GM19468 (cell line): ENCODE data around the gene ENDOV.

ENCODE experiments used
- ATAC-seq: cut with Tn5 transposase; IDR thresholded peaks from one replicate; pipeline ENCODE4 v1.9.1; 2021; ENCODE audit warnings: mild to moderate bottlenecking, moderate library complexity, moderate number of reproducible peaks; ENCODE audit not compliant: unreplicated experiment; ENCODE audit errors: extremely low read depth

The ENDOV gene

DNA sequence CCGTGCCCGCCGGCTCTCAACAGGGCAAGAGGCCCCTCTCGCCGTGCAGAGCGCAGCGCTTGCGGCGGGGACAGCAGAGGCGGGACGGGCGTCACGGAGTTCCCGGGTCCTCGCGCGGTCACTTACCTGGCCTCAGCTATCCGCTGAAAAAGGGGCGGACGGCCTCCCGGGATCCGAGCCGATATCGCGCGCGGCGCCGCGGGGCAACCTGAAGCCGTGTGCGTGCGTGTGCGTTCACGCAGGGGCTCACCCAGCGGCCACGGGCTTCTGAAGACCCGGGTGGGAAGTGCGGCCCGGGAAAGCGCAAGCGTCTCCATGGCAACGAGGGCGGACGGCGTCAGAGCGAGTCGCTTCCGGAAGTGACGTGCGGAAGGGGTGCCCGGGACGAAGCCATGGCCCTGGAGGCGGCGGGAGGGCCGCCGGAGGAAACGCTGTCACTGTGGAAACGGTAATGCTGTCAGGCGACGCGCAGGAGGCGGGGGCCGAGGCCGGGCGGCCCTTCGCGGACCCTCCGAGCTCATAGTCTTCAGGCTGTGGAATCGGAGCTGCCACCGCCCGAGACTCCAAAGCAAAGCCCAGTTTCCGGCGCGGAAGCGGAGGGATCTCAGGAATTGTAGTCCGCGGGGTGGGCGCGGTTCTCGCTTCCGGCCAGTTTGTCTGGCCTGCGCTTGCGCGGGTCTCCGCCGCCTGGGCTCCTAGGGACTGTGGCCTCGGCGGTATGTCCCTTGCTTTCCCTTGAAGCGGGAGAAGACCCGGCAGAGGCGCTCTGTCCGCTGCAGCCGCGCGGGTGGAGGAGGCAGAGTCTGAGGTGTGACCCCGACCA is at the start of gene ENDOV:
ENDOV (plus strand) TSS at position 365 of the 823 bp plus-strand sequence; CDS start at position 393, 28 bp downstream.
- ATAC-seq, result peak; percentile 80

- ATAC-seq, result no peak
These were observed 49.0 kb upstream of the ENDOV start for GRCh38 chr17:80365983-80366382.

- ATAC-seq, result no peak
These were observed 47.5 kb upstream of the ENDOV start for GRCh38 chr17:80367503-80367902.

GRCh38 chr17:80371196-80371595 is 43.8 kb upstream of the ENDOV start:
- no peak for ATAC-seq

DNA sequence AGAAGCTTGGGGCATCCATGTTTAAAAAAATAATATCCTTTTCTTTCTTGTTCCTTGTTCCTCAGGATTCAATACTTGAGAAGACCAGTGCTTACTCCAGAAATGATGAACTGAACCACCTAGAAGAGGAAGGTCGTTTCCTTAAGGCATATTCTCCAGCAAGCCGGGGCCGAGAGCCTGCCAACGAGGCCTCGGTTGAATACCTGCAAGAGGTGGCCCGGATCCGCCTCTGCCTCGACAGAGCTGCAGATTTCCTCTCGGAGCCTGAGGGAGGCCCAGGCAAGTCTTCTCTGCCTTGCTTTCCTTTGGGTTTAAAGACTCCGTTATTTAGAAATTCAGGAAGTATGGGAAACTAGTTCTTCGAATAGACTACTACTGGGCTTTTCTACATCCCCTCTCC is 42.5 kb upstream of the ENDOV start:
- no peak for ATAC-seq

DNA sequence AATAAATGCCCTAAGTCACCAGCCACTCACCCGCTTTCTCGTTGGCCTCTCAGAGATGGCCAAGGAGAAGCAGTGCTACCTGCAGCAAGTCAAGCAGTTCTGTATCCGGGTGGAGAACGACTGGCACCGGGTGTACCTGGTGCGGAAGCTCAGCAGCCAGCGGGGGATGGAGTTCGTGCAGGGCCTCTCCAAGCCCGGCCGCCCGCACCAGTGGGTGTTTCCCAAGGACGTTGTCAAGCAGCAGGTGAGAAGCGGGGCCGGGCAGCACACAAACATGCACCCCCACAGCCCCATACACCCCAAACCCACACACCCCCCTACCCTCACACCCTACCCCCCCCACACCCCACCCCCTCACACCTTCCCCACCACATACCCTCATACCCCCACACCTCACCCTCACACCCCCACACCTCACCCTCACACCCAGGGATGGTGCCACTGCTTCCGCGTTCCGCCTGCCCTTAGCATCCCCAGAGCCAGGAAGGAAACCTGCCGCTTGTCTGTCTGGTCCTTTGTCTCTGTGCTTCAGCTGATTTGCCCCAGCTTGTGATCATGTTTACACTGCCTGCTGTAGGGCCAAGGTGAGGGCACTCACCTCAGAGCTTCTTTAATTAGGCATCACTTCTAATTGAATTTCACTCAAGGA is 41.9 kb upstream of the ENDOV start:
- no peak for ATAC-seq

- no peak for ATAC-seq
These were observed 40.8 kb upstream of the ENDOV start for GRCh38 chr17:80374039-80374731.

GRCh38 chr17:80374732-80375585 is 40.0 kb upstream of the ENDOV start:
- ATAC-seq, result no peak

DNA sequence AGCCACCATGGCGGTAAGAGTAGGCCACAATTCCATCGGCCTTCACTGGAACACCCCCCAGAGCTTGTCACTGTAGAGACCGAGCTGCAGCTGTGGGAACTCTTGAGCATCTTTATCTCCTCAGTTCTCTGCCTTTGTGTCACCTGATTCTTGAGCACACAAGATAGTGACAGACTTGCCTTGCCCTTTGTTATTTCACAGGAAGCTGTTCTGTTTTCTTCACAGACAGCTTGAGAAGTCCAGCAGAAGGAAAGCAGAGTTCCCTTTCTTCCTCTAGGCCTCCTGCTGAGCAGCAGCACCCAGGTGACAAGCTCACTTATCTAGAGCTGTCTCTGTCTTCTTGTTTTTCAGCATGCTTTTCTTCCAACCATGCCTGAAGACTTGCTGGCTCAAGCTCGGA is 38.4 kb upstream of the ENDOV start:
- ATAC-seq, result no peak

DNA sequence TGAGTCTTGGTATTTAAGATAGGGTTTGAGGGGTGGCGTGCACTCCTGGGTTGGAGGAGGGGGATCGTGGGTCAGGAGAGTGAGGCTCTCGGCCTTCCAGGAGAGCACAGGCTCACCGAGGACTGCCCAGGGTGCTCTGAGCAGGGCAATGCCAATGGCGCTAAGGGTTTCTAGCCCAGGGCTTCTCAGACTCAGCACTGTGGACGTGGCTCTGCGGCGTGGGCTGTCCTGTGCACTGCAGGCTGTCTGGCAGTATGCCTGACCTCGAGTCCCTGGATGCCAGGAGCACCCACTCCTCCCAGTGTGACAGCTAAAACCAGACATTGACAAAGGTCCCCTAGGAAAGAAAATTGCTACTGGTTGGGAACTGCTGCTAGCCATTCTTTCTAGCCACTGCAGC is 37.2 kb upstream of the ENDOV start:
- no peak for ATAC-seq

- ATAC-seq, result no peak
These were observed 35.6 kb upstream of the ENDOV start for GRCh38 chr17:80379348-80379747.

- ATAC-seq, result no peak
These were observed 34.9 kb upstream of the ENDOV start for GRCh38 chr17:80380068-80380467.

DNA sequence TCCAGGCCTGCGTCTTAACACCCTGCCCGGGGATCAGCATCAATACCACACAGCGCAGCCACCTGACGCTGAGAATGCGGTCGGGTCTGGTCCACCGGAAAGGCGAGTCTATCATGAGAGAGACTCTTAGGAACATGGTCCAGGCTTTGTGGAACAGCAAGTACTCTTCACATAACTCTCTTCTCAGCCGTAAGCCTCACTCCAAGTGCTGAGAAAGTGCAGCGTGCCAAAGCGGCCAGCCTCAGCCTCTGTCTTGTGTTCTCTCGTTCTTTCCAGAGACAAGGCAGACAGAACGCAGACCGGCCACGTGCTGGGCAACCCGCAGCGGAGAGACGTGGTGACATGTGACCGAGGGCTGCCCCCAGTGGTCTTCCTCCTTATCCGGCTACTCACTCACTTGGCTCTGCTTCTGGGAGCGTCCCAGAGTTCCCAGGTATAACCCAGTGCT is 34.4 kb upstream of the ENDOV start:
- no peak for ATAC-seq

GRCh38 chr17:80381416-80381923 is 33.5 kb upstream of the ENDOV start:
- ATAC-seq, result no peak

DNA sequence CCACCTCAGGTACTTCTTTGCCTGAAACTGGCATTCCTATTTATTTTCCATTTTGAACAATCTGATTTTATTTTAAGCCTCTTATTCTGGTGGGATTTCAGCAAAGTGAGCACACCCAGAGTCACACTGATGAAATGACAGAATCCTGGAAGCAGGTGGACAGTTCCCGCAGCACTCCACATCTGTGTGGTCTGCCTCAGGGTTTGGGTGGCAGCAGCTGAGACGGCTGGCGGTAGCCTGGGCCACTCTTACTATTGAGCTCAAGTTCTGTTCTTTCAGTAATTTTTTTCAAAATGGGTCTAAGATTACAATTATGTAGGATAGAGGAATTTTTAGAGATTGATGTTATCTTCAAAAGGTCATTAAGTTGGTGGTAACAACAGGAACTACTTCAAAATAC is 32.5 kb upstream of the ENDOV start:
- ATAC-seq, result no peak

DNA sequence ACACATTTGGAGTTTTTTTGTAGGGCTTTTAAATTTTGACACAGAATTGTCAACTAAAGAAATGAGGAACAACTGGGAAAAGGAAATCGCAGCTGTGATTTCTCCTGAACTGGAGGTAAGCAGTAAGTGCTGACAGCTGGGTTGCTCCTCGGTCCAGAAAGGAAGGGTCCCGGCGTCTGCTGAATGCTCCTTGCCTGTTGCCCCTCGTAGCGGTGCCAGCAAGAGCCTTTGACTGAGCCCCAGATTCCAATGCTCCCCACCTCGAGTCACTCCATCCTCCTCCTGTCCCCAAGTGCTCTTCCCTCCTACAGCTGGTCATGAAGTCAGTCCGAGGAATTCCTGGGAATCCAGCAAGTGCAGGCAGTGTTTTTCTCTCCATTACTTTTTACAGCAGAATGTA is 32.0 kb upstream of the ENDOV start:
- no peak for ATAC-seq

- ATAC-seq, result no peak
These were observed 30.6 kb upstream of the ENDOV start for GRCh38 chr17:80384078-80384960.

DNA sequence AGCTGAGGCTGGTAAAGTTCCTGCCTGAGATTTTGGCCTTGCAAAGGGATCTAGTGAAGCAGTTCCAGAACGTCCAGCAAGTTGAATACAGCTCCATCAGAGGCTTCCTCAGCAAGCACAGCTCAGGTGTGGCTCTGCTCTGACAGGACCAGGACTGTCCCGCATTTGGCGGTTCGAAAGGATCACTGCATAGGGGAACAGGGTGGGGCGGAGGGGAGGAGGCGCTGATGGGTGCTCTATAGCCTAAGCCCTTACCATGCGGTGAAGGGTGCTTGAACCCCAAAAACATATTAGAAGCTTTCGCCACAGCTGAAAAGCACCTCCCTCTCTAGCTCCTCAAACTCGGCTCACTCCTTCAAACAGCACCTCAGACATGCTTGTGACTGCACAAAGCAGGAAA is 29.9 kb upstream of the ENDOV start:
- ATAC-seq, result no peak

DNA sequence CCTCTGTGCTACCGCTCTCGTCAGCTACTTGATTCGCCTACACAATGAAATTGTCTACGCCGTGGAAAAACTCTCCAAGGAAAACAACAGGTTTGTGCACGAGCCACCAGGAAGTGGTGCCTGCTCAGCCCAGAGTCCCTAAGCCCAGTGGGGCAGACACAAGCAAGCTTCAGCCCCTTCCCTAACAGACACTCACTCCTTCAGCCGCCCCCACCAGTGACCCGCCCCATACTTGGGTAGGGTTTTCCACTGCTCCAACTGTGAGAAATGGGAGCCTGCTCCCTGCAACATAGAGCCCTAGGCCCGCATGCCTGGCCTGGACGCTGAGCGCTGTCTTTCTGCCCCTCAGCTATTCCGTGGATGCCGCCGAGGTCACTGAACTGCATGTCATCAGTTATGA is 28.6 kb upstream of the ENDOV start:
- ATAC-seq, result no peak
